H1 (cell line): ENCODE measurements around the gene TM4SF1. TPM values are rescaled to one million over a fixed set of nuclear protein-coding genes. Genes with fewer than 3 reads are reported as not detected.

Source experiments
- BRCA1 ChIP-seq: IDR thresholded peaks from 2 replicates; pipeline ENCODE4 v1.6.1; 2012; ENCODE audit warnings: low read depth, low read length, improper control_type of control experiment
- CBX5 ChIP-seq: fragments of 300-800, 300-1000 bp; sonication (generic); IDR thresholded peaks from 2 replicates; pipeline ENCODE4 v1.7.1; 2016; ENCODE audit warnings: antibody characterized with exemption, low read length, low read depth
- KDM5A ChIP-seq: fragments of 200-600 bp; IDR thresholded peaks from 2 replicates; pipeline ENCODE4 v1.7.1; 2012; ENCODE audit warnings: mild to moderate bottlenecking, low read length, inconsistent platforms, mixed read lengths
- RFX5 ChIP-seq: IDR thresholded peaks from 2 replicates; pipeline ENCODE4 v1.6.1; 2011; ENCODE audit warnings: low read depth, low read length, improper control_type of control experiment, borderline replicate concordance
- RXRA ChIP-seq: IDR thresholded peaks from 2 replicates; pipeline ENCODE4 v1.6.1; 2011; ENCODE audit warnings: low read depth, mild to moderate bottlenecking, low read length, moderate library complexity; ENCODE audit not compliant: insufficient read depth
- SIN3A ChIP-seq, 2 experiments: IDR thresholded peaks in 1 of 2; conservative IDR thresholded peaks in 1 of 2; 2 replicates each; pipeline ENCODE4 v1.6.1; 2011 to 2012; ENCODE audit warnings: low read length in 2 of 2, improper control_type of control experiment in 1 of 2, low read depth in 1 of 2, mild to moderate bottlenecking in 1 of 2
- polyA plus RNA-seq, 7 experiments: library from polyadenylated mRNA; depleted of rRNA in 3 of 7; stranded (reverse) in 5 of 7; unstranded in 2 of 7; fragments of >200 nt in 5 of 7; fragments of 200-250 nt in 2 of 7; gene quantifications; 1 replicate in 5 of 7; 2 replicates in 1 of 7; 4 replicates in 1 of 7; pipeline versions ENCODE4 v1.2.1 to v1.2.3, GENCODE V29; 2011 to 2013; ENCODE audit warnings: missing spikeins in 2 of 7, mixed read lengths in 2 of 7
- total RNA-seq: library from RNA; stranded (reverse); fragmentation: NEBNext Ultra II Directional; extraction: Animal tissue kit (Norgen Biotek cat#: 25700); gene quantifications from 2 replicates; pipeline ENCODE4 v1.2.1, GENCODE V29; 2021
- TF ChIP-seq, protein P1 (sequence below): IDR thresholded peaks from 2 replicates; pipeline ENCODE4 v1.6.1; 2011; ENCODE audit warnings: low read depth, mild to moderate bottlenecking, low read length; ENCODE audit not compliant: insufficient read depth

The TM4SF1 gene
- total and polyA plus RNA-seq, 2 of the 8 experiments (the other 6 are each of a cell fraction or from before 2014, with no cell fraction given) = 0.26 to 1.3 TPM

DNA sequence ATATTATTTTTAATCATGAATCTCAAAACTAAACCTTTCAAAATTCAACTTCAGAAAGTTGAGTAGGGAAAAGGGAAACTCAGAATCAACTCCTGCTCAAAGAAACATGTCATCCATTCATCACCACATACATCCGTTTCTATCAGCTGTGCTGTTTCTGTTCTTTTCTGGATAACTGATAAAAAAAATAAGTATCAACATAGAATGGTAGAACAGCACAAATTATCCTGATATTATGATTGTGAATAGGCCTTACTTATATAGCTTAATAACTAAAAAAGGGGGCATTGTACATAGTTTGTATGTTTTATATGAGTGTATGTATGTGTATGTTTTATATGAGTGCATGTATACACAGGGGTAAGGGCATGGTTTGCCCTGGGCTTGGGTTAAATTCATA is 3.1 kb downstream of the TM4SF1 start (continued):
- TF ChIP-seq SIN3A (conservative IDR thresholded peaks at IDR 0.05 in 1 of 2, IDR thresholded peaks at IDR 0.05 in 1 of 2; ENCODE audit: low read depth in 1 of 2, low read length in 2 of 2) (no peak), CBX5 (no peak), RFX5 (no peak), KDM5A (no peak), RXRA (no peak), BRCA1 (no peak)
- TF ChIP-seq, protein P1, sequence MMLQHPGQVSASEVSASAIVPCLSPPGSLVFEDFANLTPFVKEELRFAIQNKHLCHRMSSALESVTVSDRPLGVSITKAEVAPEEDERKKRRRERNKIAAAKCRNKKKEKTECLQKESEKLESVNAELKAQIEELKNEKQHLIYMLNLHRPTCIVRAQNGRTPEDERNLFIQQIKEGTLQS = no peak
